GM12878 (cell line): Measurements from ENCODE around the gene PJA2. TPM values are rescaled to one million over a fixed set of nuclear protein-coding genes. Genes with fewer than 3 reads are reported as not detected.

Source experiments
- ATAC-seq: fragments of 200-7000 bp; cut with Tn5 transposase; 3 replicates; pipeline ENCODE4 v1.9.1; 2020; ENCODE audit warnings: mild to moderate bottlenecking, moderate library complexity
- BruUV-seq: library from RNA; stranded (reverse); fragments of 400-500 nt; replicated peaks from 2 replicates; lab custom pipeline; 2021; lab: Mats Ljungman, UMichigan
- CTCF ChIA-PET: fragments of 300-600 bp; sonication (Branson Sonifier 250); formaldehyde crosslinking; extraction: SDS; loops from one replicate; lab custom pipeline; 2021; ENCODE audit warnings: inconsistent platforms; lab: Yijun Ruan, JAX
- POLR2A ChIA-PET: fragments of 350-600 bp; formaldehyde crosslinking; extraction: SDS; loops from one replicate; lab custom pipeline; 2021; ENCODE audit warnings: inconsistent platforms; lab: Charles Lee
- RAD21 ChIA-PET: fragments of 300-600 bp; sonication (Branson Sonifier 250); formaldehyde crosslinking; loops from one replicate; lab custom pipeline; 2023; ENCODE audit warnings: antibody characterized with exemption; ENCODE audit not compliant: unreplicated experiment; lab: Charles Lee
- SMC1A ChIA-PET: fragments of 300-600 bp; sonication (Branson Sonifier 250); formaldehyde crosslinking; loops from one replicate; lab custom pipeline; 2023; ENCODE audit not compliant: unreplicated experiment, uncharacterized antibody; lab: Charles Lee
- DNase-seq: peaks from one replicate; pipeline ENCODE4 v3.0.0-alpha.2; 2011; ENCODE audit warnings: low read depth, low spot score
- FAIRE-seq: peaks from 3 replicates; lab custom pipeline; 2011; peaks lifted over from hg19 to GRCh38; lab: Jason Lieb, UNC
- H2AFZ ChIP-seq: 2 replicates; pipeline ENCODE4 v1.6.0; 2011; ENCODE audit warnings: low read depth, low read length, control low read depth; ENCODE audit not compliant: control insufficient read depth
- H3K27ac ChIP-seq: 2 replicates; pipeline ENCODE4 v1.5.1; 2011; ENCODE audit warnings: control low read depth; ENCODE audit not compliant: control insufficient read depth, insufficient read depth
- H3K27me3 ChIP-seq, 2 experiments: replicated peaks in 1 of 2; 2 replicates each; pipeline versions ENCODE4 v1.6.0 to v1.6.1; 2011; ENCODE audit warnings: low read length in 1 of 2; ENCODE audit not compliant: control insufficient read depth in 2 of 2, insufficient read depth in 2 of 2
- H3K36me3 ChIP-seq, 2 experiments: 2 replicates each; pipeline ENCODE4 v1.5.1; 2011; ENCODE audit warnings: low read length in 1 of 2; ENCODE audit not compliant: control insufficient read depth in 2 of 2, insufficient read depth in 2 of 2
- H3K4me1 ChIP-seq: 2 replicates; pipeline ENCODE4 v1.6.1; 2011; ENCODE audit warnings: mild to moderate bottlenecking, low read length, moderate library complexity, mixed read lengths; ENCODE audit not compliant: control insufficient read depth, insufficient read depth
- H3K4me2 ChIP-seq: 2 replicates; pipeline ENCODE4 v1.6.0; 2011; ENCODE audit warnings: control low read depth; ENCODE audit not compliant: control insufficient read depth, insufficient read depth
- H3K4me3 ChIP-seq: fragments of 200-600 bp; sonication (generic); 2 replicates; pipeline ENCODE4 v1.5.1; 2016
- H3K79me2 ChIP-seq: 2 replicates; pipeline ENCODE4 v1.6.0; 2011; ENCODE audit warnings: low read length; ENCODE audit not compliant: control insufficient read depth, insufficient read depth
- H3K9ac ChIP-seq: 2 replicates; pipeline ENCODE4 v1.8.0; 2011; ENCODE audit warnings: low read length, control low read depth, mixed read lengths; ENCODE audit not compliant: control insufficient read depth, insufficient read depth
- H3K9me3 ChIP-seq: replicated peaks from 3 replicates; pipeline ENCODE4 v1.5.1; 2011; ENCODE audit warnings: mild to moderate bottlenecking, low read length; ENCODE audit not compliant: control insufficient read depth, insufficient read depth
- H4K20me1 ChIP-seq: 2 replicates; pipeline ENCODE4 v1.6.0; 2011; ENCODE audit not compliant: control insufficient read depth, insufficient read depth
- BCL11A ChIP-seq: IDR thresholded peaks from 2 replicates; pipeline ENCODE4 v1.6.1; 2011; ENCODE audit warnings: low read depth, low read length
- BCL3 ChIP-seq: IDR thresholded peaks from 2 replicates; pipeline ENCODE4 v1.6.1; 2011; ENCODE audit warnings: borderline replicate concordance, low read depth, mild to moderate bottlenecking, moderate library complexity, low read length; ENCODE audit not compliant: insufficient read depth, poor library complexity, severe bottlenecking
- BRCA1 ChIP-seq: IDR thresholded peaks from 2 replicates; pipeline ENCODE4 v1.6.1; 2011; ENCODE audit warnings: low read depth, low read length, improper control_type of control experiment
- CEBPZ ChIP-seq: fragments of 150-350 bp; IDR thresholded peaks from 2 replicates; pipeline ENCODE4 v1.6.1; 2016; ENCODE audit warnings: low read depth, low read length
- E2F4 ChIP-seq: IDR thresholded peaks from 2 replicates; pipeline ENCODE4 v1.6.1; 2012; ENCODE audit warnings: low read depth, low read length, improper control_type of control experiment
- IKZF2 ChIP-seq, 2 experiments: fragments of 450-650 bp; IDR thresholded peaks; 2 replicates each; pipeline ENCODE4 v1.6.1; 2017; ENCODE audit warnings: mild to moderate bottlenecking in 2 of 2, moderate library complexity in 2 of 2
- KAT2A ChIP-seq: conservative IDR thresholded peaks from 2 replicates; pipeline ENCODE4 v1.6.1; 2011; ENCODE audit warnings: low read depth, low read length; ENCODE audit not compliant: control insufficient read depth
- MTA3 ChIP-seq: IDR thresholded peaks from 2 replicates; pipeline ENCODE4 v1.6.1; 2012; ENCODE audit warnings: low read length, inconsistent platforms, borderline replicate concordance
- POU2F2 ChIP-seq: IDR thresholded peaks from 3 replicates; pipeline ENCODE4 v1.6.1; 2011; ENCODE audit warnings: low read depth, mild to moderate bottlenecking, low read length, borderline replicate concordance
- PRDM15 ChIP-seq: fragments of 450-650 bp; formaldehyde crosslinking; IDR thresholded peaks from 2 replicates; pipeline ENCODE4 v1.4.0; 2020; ENCODE audit warnings: mild to moderate bottlenecking, moderate library complexity
- RCOR1 ChIP-seq: conservative IDR thresholded peaks from 2 replicates; pipeline ENCODE4 v1.6.1; 2012; ENCODE audit warnings: low read depth, low read length, improper control_type of control experiment
- SKIL ChIP-seq: fragments of 450-650 bp; IDR thresholded peaks from 2 replicates; pipeline ENCODE4 v1.6.1; 2017; ENCODE audit warnings: mild to moderate bottlenecking, low read depth, inconsistent platforms; ENCODE audit not compliant: poor library complexity, severe bottlenecking
- WGBS: methylation state at CpG from one replicate; pipeline ENCODE4 v1.1.6; 2016; ENCODE audit warnings: low lambda C conversion rate; ENCODE audit not compliant: insufficient replicate concordance, insufficient coverage; ENCODE audit errors: missing lambda C conversion rate; 5-methylcytosine and 5-hydroxymethylcytosine counted together
- in situ Hi-C: fragments of 300-500 bp; cut with MboI; formaldehyde crosslinking; loops from 9 replicates; pipeline ENCODE4 v1.14.3; 2018; ENCODE audit warnings: mixed read lengths
- intact Hi-C: fragments of 100-400 bp; cut with micrococcal nuclease; formaldehyde crosslinking; loops from one replicate; pipeline ENCODE4 v1.14.2; 2022; ENCODE audit not compliant: unreplicated experiment
- polyA plus RNA-seq, 11 experiments: library from polyadenylated mRNA; depleted of rRNA in 4 of 11; unstranded in 6 of 11; stranded (reverse) in 5 of 11; fragments of >200 nt; fragmentation: Nextera tagmentation in 4 of 11; fragmentation: Illumina TruSeq in 1 of 11; extraction: Ambion mirVana in 4 of 11; extraction: Trizol in 1 of 11; gene quantifications; 1 replicate in 1 of 11; 2 replicates in 10 of 11; pipeline versions ENCODE4 v1.2.1 to v1.2.3, GENCODE V29; 2011 to 2016; ENCODE audit warnings: inconsistent platforms in 2 of 11, missing spikeins in 2 of 11, low read depth in 1 of 11
- total RNA-seq, 4 experiments: library from RNA; depleted of rRNA in 3 of 4; stranded (reverse); fragments of >200 nt in 3 of 4; fragmentation: Illumina TruSeq in 1 of 4; extraction: Trizol in 1 of 4; gene quantifications; 2 replicates each; pipeline versions ENCODE4 v1.2.1 to v1.2.3, GENCODE V29; 2013 to 2021

Gene PJA2
- total and polyA plus RNA-seq, 10 of the 15 experiments (the other 5 are each of a cell fraction or from before 2014, with no cell fraction given): 27.8 to 93.4 (median 47.8) TPM

GRCh38 chr5:109297900-109298299, 111.9 kb downstream of the PJA2 start:
- Histone ChIP-seq H3K27me3 (peaks cover 0 to 2% of the 10 kb centered on the region in 2 experiments; a peak in 1 of 4 replicates), H4K20me1 (no peaks in the 10 kb centered on the region), H3K4me2 (no peak overlapping the region), H3K36me3 (no peaks in the 10 kb centered on the region), H3K27ac (no peak overlapping the region), H3K4me3 (no peak overlapping the region), H3K4me1 (no peaks in the 10 kb centered on the region), H2AFZ (no peak overlapping the region), H3K79me2 (no peaks in the 10 kb centered on the region), H3K9me3 (no peaks in the 10 kb centered on the region; the same call in 2 of the 3 replicates), H3K9ac (no peak overlapping the region)
- DNase-seq: no peak
- intact Hi-C loops (no loop called here), in situ Hi-C loops (no loop called here)
- WGBS: 70% methylated on average over 9 of the region's 9 CpGs
- no TSS peak for BruUV-seq
- RAD21 ChIA-PET: no interaction called here
- FAIRE-seq: no peak
- POLR2A ChIA-PET: no interaction called here
- SMC1A ChIA-PET: no interaction called here
- CTCF ChIA-PET: no interaction called here
- no peak for ATAC-seq
- TF ChIP-seq SKIL (no peak), BCL11A (no peak), MTA3 (no peak), KAT2A (no peak), RCOR1 (no peak), IKZF2 (IDR thresholded peaks at IDR 0.05) (no peak), E2F4 (no peak), BRCA1 (no peak), BCL3 (no peak), CEBPZ (no peak), PRDM15 (CRISPR knock-in tag) (no peak), POU2F2 (no peak)
